Cerebellar nuclear complex (tissue), 1 donor: ENCODE data around the gene MYCL.
A peak's percentile ranks its signal among the peaks of the same experiment; 100 is the strongest.

Experiments used
- DNase-seq, 2 experiments: peaks; one replicate each; lab custom pipeline; 2025; lab: John Stamatoyannopoulos, UW

The MYCL gene

DNA sequence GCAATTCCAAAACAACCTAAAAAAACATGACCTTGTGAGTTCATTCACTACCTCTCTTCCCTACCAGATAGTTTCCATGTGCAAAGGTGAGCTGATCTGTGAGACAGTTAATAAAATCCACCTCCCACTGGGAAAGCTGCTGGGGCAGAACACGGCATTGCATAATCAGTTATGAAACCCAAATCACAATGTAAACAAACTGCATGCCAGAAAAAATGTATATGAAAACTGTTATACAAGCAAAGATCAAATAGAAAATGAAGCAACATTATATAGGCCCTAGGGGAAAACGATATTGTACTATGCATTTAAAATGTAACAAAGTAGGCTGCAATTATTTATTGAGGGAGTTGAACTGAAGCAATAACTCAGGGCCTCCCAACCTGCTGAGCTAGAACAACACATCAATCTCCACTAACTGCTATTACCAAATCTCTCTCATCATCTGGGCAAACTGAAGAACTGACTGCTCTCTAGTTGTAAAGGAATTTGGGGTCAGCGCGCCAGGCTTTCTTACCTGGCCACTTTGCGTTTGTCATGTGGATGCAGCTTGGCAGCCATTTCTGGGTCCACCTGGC is 49.4 kb downstream of the MYCL start:
- DNase-seq: peak in 1 of 2 experiments; percentile 7

DNA sequence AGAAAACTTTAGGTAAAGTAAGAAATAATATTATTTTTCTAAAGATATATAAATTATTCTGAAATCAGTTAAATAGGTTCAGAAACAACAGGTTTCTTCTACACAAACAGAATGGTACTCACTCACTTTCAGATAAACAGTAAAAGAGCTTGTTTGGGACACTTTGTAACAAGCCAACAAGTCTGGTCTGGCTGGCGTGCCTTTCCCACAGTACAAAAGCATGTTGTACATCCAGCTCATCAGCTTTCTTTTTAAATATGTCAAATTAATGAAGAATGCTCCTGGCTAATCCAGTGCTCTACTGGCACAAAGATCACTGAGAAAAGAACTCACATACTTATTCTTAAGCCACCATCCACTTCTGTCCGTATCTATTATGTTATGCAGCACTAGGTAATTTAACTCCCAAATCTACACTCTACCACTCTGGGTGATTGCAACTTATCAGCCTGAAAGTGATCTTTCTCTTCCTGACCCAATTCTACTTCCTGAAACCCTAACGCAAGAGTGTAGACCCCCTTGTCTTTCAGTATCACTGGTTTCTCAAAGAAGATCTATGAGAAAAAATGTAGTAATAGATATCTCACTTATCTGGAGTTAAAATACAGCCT is 51.0 kb downstream of the MYCL start:
- no peak for DNase-seq

DNA sequence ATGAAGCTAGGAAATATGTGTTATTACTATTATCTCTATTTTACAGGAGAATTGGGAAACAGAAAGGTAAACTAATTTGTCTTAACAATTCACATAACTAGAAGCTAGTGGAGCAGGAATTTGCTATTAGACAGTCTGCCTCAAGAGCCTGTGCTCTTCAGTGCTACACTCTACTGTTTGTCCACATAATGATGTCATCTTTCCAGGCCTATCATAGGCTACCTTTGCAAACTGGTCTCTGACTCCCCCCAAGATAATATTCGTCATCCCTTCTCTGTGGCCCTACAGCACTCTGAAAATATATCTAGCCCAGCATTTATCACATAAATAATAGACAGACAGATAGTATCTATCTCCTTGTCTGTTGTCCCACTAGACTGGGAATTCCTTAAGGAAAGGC is 52.5 kb downstream of the MYCL start:
- DNase-seq: no peak

DNA sequence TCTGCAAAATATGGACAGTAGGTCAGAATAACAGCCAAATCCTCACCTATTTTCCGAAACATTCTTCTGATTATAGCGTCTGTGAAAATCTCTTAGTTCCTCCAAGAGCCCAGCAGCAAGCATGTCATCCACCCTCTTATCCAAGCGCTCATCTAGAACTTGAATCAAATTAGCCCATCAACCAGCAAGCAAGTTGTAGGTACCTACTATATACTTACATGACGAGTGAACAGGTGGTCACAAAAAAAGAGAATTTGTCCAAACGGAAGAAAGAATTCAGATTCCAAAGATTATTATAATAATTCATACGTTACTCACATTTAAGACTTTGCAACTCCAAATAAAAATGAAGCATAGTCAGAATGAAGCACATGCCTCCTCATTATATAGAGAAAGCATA is 53.8 kb downstream of the MYCL start:
- DNase-seq: no peak

DNA sequence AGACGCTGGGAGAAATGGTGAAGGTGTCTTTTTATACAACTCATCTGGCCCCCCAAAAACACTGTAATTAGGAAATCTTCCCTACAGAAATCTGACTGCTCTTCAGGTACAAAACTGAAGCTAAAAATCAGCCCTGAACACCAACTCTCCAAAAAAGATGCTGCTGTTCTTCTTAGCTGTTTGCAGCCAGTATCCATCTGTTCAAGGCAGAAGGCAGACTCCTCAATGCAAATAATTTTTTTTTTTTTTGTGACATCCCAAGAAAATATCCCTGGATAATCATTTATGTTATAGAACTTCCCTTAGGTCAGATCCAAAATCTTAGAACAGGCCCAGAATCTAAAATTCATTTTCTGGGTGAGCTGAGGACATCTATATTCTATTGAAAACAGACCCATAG is 54.9 kb downstream of the MYCL start:
- DNase-seq: no peak

DNA sequence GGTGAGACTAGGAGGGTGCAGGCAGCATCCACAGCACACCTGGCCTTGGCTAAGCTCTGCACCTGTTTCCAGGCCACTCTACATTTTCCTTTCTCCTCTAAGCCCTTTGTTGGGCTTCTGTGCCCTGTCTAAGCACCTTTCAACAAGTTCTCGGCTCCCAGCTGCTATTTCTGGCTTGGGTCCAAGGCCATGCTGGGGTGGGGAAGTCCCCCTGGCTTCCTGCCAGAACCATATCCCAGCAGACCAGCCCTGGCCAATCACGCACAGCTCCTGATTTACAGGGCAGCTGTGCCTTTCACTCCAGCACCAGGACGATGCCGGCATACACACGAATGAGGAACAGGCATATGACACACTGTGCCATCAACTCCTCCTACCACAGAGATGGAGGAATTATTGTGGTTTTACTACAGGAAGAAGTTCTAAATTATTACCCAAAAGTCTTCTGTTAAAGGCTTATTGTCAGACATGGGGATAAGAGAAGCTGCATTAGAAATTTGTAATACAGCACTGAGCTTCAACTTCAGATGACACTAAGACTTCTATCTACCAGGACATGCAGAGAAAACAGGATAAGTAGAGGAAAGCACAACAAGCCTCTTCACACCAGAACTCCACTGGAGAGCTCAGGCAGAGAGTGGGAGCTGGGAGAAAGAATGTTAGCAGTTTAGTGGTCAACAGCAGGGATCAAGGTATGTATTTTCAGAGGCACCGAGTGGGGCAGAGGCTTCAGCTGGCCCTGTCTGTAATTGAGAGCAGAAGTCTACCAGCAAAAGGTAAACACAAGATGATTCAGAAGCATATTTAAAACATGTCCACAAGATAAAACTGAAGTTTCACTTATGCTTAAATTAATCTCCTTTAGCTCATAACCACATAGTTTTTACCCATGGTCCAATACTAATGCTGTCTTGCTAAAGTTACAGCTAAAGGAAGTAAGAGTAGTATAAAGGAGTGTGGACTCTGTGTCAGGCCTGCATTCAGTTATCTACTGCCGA is 55.8 kb downstream of the MYCL start:
- DNase-seq: no peak
